ENCODE data around the gene DLGAP1.
"Not testable (repeated sequence)": the region's sequence is repeated elsewhere in the genome, so short reads cannot be mapped to it uniquely, and the experiment has no call there.

The DLGAP1 gene

GRCh38 chr18:4311136-4311535 is 144.0 kb downstream of the DLGAP1 start:
- no peak for DNase-seq (ENCODE audit: low spot score)
- no peak for TF ChIP-seq CTCF (IDR thresholded peaks at IDR 0.05; ENCODE audit: borderline replicate concordance, control extremely low read depth, extremely low read depth, insufficient read depth, missing control alignments)
- in situ Hi-C loops (cut with MboI; ENCODE audit: low sequenced_read_pairs, unreplicated experiment): no loop called here

- no peak for DNase-seq (ENCODE audit: low spot score)
- no peak for TF ChIP-seq CTCF (IDR thresholded peaks at IDR 0.05; ENCODE audit: borderline replicate concordance, control extremely low read depth, extremely low read depth, insufficient read depth, missing control alignments)
- in situ Hi-C loops (cut with MboI; ENCODE audit: low sequenced_read_pairs, unreplicated experiment): no loop called here
These were observed 145.9 kb downstream of the DLGAP1 start for GRCh38 chr18:4309227-4309626.

- TF ChIP-seq CTCF (IDR thresholded peaks at IDR 0.05; ENCODE audit: borderline replicate concordance, control extremely low read depth, extremely low read depth, insufficient read depth, missing control alignments): no peak
- in situ Hi-C loops (cut with MboI; ENCODE audit: low sequenced_read_pairs, unreplicated experiment): no loop called here
- no peak for DNase-seq (ENCODE audit: low spot score)
These were observed 146.5 kb downstream of the DLGAP1 start for GRCh38 chr18:4308576-4308975.

GRCh38 chr18:4299395-4299794 is 155.7 kb downstream of the DLGAP1 start:
- in situ Hi-C loops (cut with MboI; ENCODE audit: low sequenced_read_pairs, unreplicated experiment): no loop called here
- no peak for DNase-seq (ENCODE audit: low spot score)
- no peak for TF ChIP-seq CTCF (IDR thresholded peaks at IDR 0.05; ENCODE audit: borderline replicate concordance, control extremely low read depth, extremely low read depth, insufficient read depth, missing control alignments)

- no peak for TF ChIP-seq CTCF (IDR thresholded peaks at IDR 0.05; ENCODE audit: borderline replicate concordance, control extremely low read depth, extremely low read depth, insufficient read depth, missing control alignments)
- in situ Hi-C loops (cut with MboI; ENCODE audit: low sequenced_read_pairs, unreplicated experiment): no loop called here
- no peak for DNase-seq (ENCODE audit: low spot score)
These were observed 161.8 kb downstream of the DLGAP1 start for GRCh38 chr18:4293337-4293736.

- no peak for DNase-seq (ENCODE audit: low spot score)
- in situ Hi-C loops (cut with MboI; ENCODE audit: low sequenced_read_pairs, unreplicated experiment): no loop called here
- TF ChIP-seq CTCF (IDR thresholded peaks at IDR 0.05; ENCODE audit: borderline replicate concordance, control extremely low read depth, extremely low read depth, insufficient read depth, missing control alignments): no peak
These were observed 162.4 kb downstream of the DLGAP1 start for GRCh38 chr18:4292696-4293095.

- DNase-seq (ENCODE audit: low spot score); in situ Hi-C loops (cut with MboI; ENCODE audit: low sequenced_read_pairs, unreplicated experiment): not testable (repeated sequence)
These were observed 167.8 kb downstream of the DLGAP1 start for GRCh38 chr18:4287340-4287739.
